Type B pancreatic cell (in vitro differentiated cells): ENCODE data around the gene STX7. TPM values are rescaled to one million over a fixed set of nuclear protein-coding genes. Genes with fewer than 3 reads are reported as not detected.

Source experiments
- DNase-seq: peaks from one replicate; pipeline ENCODE4 v3.0.0; 2021; ENCODE audit warnings: mixed read lengths; ENCODE audit not compliant: unreplicated experiment; ENCODE audit errors: extremely low spot score
- H3K27ac Mint-ChIP-seq: 2 replicates; pipeline ENCODE4 v1.8.0; 2021; ENCODE audit warnings: mild to moderate bottlenecking, mixed read lengths
- H3K27me3 Mint-ChIP-seq: 2 replicates; pipeline ENCODE4 v1.8.0; 2021; ENCODE audit warnings: mixed read lengths
- H3K36me3 Mint-ChIP-seq: 2 replicates; pipeline ENCODE4 v1.8.0; 2021; ENCODE audit warnings: mixed read lengths
- H3K4me1 Mint-ChIP-seq: one replicate; pipeline ENCODE4 v1.8.0; 2021; ENCODE audit warnings: mixed read lengths; ENCODE audit not compliant: unreplicated experiment
- H3K4me3 Mint-ChIP-seq: 2 replicates; pipeline ENCODE4 v1.8.0; 2021; ENCODE audit warnings: mild to moderate bottlenecking, mixed read lengths
- H3K9me3 Mint-ChIP-seq: 2 replicates; pipeline ENCODE4 v1.8.0; 2021; ENCODE audit warnings: mixed read lengths
- CTCF ChIP-seq: fragments of 200-600 bp; sonication (generic); conservative IDR thresholded peaks from 2 replicates; pipeline ENCODE4 v1.5.0; 2021; ENCODE audit warnings: antibody characterized with exemption, mild to moderate bottlenecking
- total RNA-seq: library from RNA; stranded (reverse); gene quantifications from 2 replicates; pipeline ENCODE4 v1.2.1, GENCODE V29; 2021; ENCODE audit warnings: low replicate concordance

Gene STX7
- total RNA-seq, 1 donor from 2014 or later, result 36.6 TPM

GRCh38 chr6:132478266-132478665 lies 34.6 kb downstream of the STX7 start:
- Mint-ChIP-seq H3K4me1 (peaks cover 4% of the 10 kb centered on the region), H3K27me3 (no peaks in the 10 kb centered on the region), H3K27ac (no peak overlapping the region), H3K4me3 (no peak overlapping the region), H3K9me3 (no peaks in the 10 kb centered on the region), H3K36me3 (peaks cover 3% of the 10 kb centered on the region)
- TF ChIP-seq CTCF, result no peak
- DNase-seq, result no peak

- no peaks in the 10 kb centered on the region for H3K9me3 Mint-ChIP-seq
- no peaks in the 10 kb centered on the region for H3K27me3 Mint-ChIP-seq
Measured at GRCh38 chr6:132476688-132477087, 36.2 kb downstream of the STX7 start.

GRCh38 chr6:132475925-132476324 lies 37.0 kb downstream of the STX7 start:
- peaks cover 4% of the 10 kb centered on the region for H3K4me1 Mint-ChIP-seq
- no peaks in the 10 kb centered on the region for H3K9me3 Mint-ChIP-seq
- no peak overlapping the region for H3K4me3 Mint-ChIP-seq
- no peak overlapping the region for H3K27ac Mint-ChIP-seq
- peaks cover 7% of the 10 kb centered on the region for H3K36me3 Mint-ChIP-seq
- H3K27me3 Mint-ChIP-seq, result no peaks in the 10 kb centered on the region
- TF ChIP-seq CTCF, result no peak
- DNase-seq, result no peak

More at GRCh38 chr6:132476688-132477087, 36.2 kb downstream of the STX7 start:
- H3K4me3 Mint-ChIP-seq, result no peak overlapping the region
- H3K4me1 Mint-ChIP-seq, result peaks cover 4% of the 10 kb centered on the region
- H3K36me3 Mint-ChIP-seq, result peaks cover 3% of the 10 kb centered on the region
- no peak for DNase-seq
- H3K27ac Mint-ChIP-seq, result no peak overlapping the region
- no peak for TF ChIP-seq CTCF

- H3K4me1 Mint-ChIP-seq, result no peaks in the 10 kb centered on the region
- no peak overlapping the region for H3K4me3 Mint-ChIP-seq
- no peaks in the 10 kb centered on the region for H3K27me3 Mint-ChIP-seq
- DNase-seq, result no peak
- no peak for TF ChIP-seq CTCF
- peaks cover 9% of the 10 kb centered on the region for H3K36me3 Mint-ChIP-seq
- no peaks in the 10 kb centered on the region for H3K9me3 Mint-ChIP-seq
- H3K27ac Mint-ChIP-seq, result no peak overlapping the region
Measured at GRCh38 chr6:132471787-132472186, 41.1 kb downstream of the STX7 start.

GRCh38 chr6:132466952-132467351 lies 46.0 kb downstream of the STX7 start:
- Mint-ChIP-seq H3K4me1 (no peaks in the 10 kb centered on the region), H3K27ac (no peak overlapping the region), H3K36me3 (peaks cover 17% of the 10 kb centered on the region), H3K4me3 (no peak overlapping the region), H3K9me3 (no peaks in the 10 kb centered on the region), H3K27me3 (no peaks in the 10 kb centered on the region)
- no peak for DNase-seq
- TF ChIP-seq CTCF, result no peak
